ENCODE measurements around the gene SLC35D3. TPM values are rescaled to one million over a fixed set of nuclear protein-coding genes. Genes with fewer than 3 reads are reported as not detected.
"Not testable (repeated sequence)": the region's sequence is repeated elsewhere in the genome, so short reads cannot be mapped to it uniquely, and the experiment has no call there.

Gene SLC35D3
- total RNA-seq, 1 donor from 2014 or later = not detected

DNA sequence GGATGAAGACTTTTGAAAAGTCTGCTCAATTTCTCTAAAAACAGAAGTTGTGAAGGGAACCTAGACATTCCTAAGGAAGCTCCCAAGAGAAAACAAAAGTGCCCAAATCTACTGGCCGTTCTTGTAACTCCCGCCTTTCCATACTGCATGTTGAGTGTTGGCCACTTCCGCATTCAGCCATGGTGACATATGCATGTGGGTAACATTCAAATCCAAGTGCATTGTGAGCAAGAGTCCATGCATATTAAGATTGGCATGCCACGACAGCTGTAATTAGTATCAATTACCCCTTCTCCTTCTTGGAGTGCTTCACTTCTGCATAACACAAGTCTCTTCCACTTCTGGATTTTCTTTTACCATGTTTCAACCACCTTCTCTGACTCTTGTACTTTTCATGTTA, 8.4 kb downstream of the SLC35D3 start:
- Histone ChIP-seq H3K4me1 (no peaks in the 10 kb centered on the region), H3K9me3 (no peaks in the 10 kb centered on the region), H3K4me3 (no peak overlapping the region), H3K27ac (no peak overlapping the region), H3K27me3 (no peaks in the 10 kb centered on the region), H3K36me3 (no peaks in the 10 kb centered on the region)
- TF ChIP-seq POLR2A (IDR thresholded peaks at IDR 0.05) (no peak), POLR2AphosphoS5 (IDR thresholded peaks at IDR 0.05; ENCODE audit: insufficient read depth in 1 of 2, low read depth in 1 of 2) (no peak)
- TF ChIP-seq, protein P1, sequence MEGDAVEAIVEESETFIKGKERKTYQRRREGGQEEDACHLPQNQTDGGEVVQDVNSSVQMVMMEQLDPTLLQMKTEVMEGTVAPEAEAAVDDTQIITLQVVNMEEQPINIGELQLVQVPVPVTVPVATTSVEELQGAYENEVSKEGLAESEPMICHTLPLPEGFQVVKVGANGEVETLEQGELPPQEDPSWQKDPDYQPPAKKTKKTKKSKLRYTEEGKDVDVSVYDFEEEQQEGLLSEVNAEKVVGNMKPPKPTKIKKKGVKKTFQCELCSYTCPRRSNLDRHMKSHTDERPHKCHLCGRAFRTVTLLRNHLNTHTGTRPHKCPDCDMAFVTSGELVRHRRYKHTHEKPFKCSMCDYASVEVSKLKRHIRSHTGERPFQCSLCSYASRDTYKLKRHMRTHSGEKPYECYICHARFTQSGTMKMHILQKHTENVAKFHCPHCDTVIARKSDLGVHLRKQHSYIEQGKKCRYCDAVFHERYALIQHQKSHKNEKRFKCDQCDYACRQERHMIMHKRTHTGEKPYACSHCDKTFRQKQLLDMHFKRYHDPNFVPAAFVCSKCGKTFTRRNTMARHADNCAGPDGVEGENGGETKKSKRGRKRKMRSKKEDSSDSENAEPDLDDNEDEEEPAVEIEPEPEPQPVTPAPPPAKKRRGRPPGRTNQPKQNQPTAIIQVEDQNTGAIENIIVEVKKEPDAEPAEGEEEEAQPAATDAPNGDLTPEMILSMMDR (IDR thresholded peaks at IDR 0.05) = no peak
- intact Hi-C loops (cut with DNase I) = no loop called here
- no peak for DNase-seq (ENCODE audit: extremely low spot score in 2 of 2)

DNA sequence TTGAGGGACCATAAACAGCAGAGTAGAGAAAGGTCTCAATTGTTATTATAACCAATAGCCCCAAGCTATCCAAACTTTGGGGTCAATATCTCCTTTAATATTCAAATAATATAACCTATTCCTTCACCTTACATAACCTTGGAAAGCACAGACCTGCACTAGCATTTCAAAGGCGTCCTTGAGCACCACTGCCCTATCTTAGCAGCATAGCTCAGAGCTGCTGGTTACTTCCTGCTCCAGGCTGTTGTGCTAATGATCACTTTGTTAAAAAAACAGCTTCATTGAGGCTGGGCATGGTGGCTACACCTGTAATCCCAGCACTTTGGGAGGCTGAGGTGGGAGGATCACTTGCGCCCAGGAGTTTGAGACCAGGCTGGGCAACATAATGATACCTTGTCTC, 10.5 kb downstream of the SLC35D3 start:
- Histone ChIP-seq H3K36me3 (no peaks in the 10 kb centered on the region), H3K27ac (no peak overlapping the region), H3K27me3 (no peaks in the 10 kb centered on the region), H3K4me1 (no peaks in the 10 kb centered on the region), H3K9me3 (no peaks in the 10 kb centered on the region), H3K4me3 (no peak overlapping the region)
- intact Hi-C loops (cut with DNase I) = no loop called here
- TF ChIP-seq POLR2A (IDR thresholded peaks at IDR 0.05) = no peak
- TF ChIP-seq, protein P1 (IDR thresholded peaks at IDR 0.05) = no peak
- DNase-seq (ENCODE audit: extremely low spot score in 2 of 2) = no peak

DNA sequence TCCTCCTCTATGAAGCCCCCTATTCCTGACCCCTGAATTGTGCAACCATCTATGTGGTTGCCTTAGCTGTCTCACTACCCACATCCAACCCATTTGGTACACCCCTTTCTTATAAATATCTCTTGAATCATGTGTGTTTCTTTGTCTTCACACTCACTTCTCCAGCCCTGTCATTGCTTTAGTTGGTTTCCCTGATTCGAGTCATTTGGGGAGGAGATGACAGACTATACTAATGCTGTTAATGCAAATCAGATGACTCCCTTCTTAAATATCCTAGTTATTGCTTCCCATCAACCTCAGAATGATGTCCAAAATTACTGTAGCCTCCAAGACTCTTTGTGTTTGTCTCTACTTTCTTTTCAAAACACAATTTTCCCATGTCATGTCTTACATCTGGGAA, 23.0 kb downstream of the SLC35D3 start:
- no peak overlapping the region for H3K4me3 ChIP-seq
- DNase-seq (ENCODE audit: extremely low spot score in 2 of 2) = no peak
- TF ChIP-seq POLR2A (IDR thresholded peaks at IDR 0.05) (no peak), POLR2AphosphoS5 (IDR thresholded peaks at IDR 0.05; ENCODE audit: insufficient read depth in 1 of 2, low read depth in 1 of 2) (no peak)
- TF ChIP-seq, protein P1 (IDR thresholded peaks at IDR 0.05) = no peak
- no peaks in the 10 kb centered on the region for H3K4me1 ChIP-seq
- intact Hi-C loops (cut with DNase I) = no loop called here
- H3K27ac ChIP-seq = no peak overlapping the region
- H3K27me3 ChIP-seq = no peaks in the 10 kb centered on the region
- H3K36me3 ChIP-seq = no peaks in the 10 kb centered on the region
- no peaks in the 10 kb centered on the region for H3K9me3 ChIP-seq

DNA sequence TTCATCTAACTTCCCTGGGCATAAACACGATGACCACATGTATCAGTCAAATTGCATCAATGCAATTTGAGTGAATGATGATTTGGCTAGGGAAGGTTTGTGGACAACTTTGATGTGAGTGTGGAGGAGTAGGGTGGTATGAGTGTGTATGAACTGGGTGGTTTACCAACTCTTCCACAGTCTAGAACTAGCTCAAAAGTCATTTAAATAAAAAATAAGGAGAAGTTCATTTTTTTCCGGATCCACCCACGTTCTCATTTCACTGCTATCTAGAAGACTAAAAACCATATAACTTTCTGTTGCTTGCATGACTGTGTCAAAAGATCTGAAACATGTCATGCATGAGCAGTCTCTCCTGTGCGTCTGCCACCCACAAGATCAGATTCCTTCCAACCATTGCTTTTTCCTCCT, 23.6 kb downstream of the SLC35D3 start:
- TF ChIP-seq POLR2A (IDR thresholded peaks at IDR 0.05) (no peak), POLR2AphosphoS5 (IDR thresholded peaks at IDR 0.05; ENCODE audit: insufficient read depth in 1 of 2, low read depth in 1 of 2) (no peak)
- TF ChIP-seq, protein P1 (IDR thresholded peaks at IDR 0.05) = no peak
- intact Hi-C loops (cut with DNase I) = no loop called here
- no peaks in the 10 kb centered on the region for H3K4me1 ChIP-seq
- no peak overlapping the region for H3K27ac ChIP-seq
- H3K9me3 ChIP-seq = no peaks in the 10 kb centered on the region
- DNase-seq (ENCODE audit: extremely low spot score in 2 of 2) = no peak
- no peak overlapping the region for H3K4me3 ChIP-seq
- H3K36me3 ChIP-seq = no peaks in the 10 kb centered on the region
- no peaks in the 10 kb centered on the region for H3K27me3 ChIP-seq

DNA sequence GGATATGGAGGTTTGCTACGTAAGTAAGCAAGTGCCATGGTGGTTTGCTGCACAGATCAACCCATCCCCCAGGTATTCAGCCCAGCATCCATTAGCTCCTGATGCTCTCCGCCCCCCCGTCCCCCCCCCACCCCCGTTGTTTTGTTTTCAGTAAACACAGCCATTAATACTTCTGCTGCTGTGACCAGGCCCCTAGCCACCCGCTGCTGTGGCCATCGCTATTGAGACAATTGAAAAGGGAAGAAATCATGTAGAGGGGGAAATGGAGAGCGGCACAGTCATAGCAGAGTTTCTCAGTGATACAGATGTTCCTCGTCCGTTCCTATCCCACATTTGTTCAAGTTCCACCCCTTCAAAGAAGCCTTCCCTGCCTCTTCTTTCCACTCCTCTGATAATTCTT, 24.9 kb downstream of the SLC35D3 start:
- no peak overlapping the region for H3K27ac ChIP-seq
- TF ChIP-seq POLR2AphosphoS5 (IDR thresholded peaks at IDR 0.05; ENCODE audit: insufficient read depth in 1 of 2, low read depth in 1 of 2) = no peak
- no peak for TF ChIP-seq POLR2A (IDR thresholded peaks at IDR 0.05)
- TF ChIP-seq, protein P1 (IDR thresholded peaks at IDR 0.05) = no peak
- no peak for DNase-seq (ENCODE audit: extremely low spot score in 2 of 2)
- no peak overlapping the region for H3K4me3 ChIP-seq
- H3K36me3 ChIP-seq = no peaks in the 10 kb centered on the region
- H3K27me3 ChIP-seq = no peaks in the 10 kb centered on the region
- intact Hi-C loops (cut with DNase I) = no loop called here
- H3K9me3 ChIP-seq = no peaks in the 10 kb centered on the region
- H3K4me1 ChIP-seq = no peaks in the 10 kb centered on the region

DNA sequence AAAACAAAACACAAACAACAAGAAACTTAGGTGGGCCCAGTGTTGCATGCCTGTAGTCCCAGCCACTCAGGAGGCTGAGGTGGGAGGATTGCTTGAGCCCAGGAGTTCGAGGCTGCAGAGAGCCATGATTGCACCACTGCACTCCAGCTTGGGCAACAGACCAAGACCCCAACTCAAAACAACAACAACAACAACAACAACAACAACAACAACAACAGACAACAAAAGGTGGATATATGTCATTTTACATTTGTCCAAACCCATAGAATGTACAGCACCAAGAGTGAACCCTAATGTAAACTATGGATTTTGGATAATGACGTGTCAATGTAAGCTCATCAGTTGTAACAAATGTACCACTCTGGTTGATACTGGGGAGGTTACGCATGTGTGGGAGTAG, 27.9 kb downstream of the SLC35D3 start:
- H3K36me3 ChIP-seq; intact Hi-C loops (cut with DNase I); H3K4me3 ChIP-seq; H3K27me3 ChIP-seq; H3K4me1 ChIP-seq; H3K27ac ChIP-seq; H3K9me3 ChIP-seq; DNase-seq (ENCODE audit: extremely low spot score in 2 of 2): not testable (repeated sequence)
